Measurements from ENCODE around the gene MTAP. TPM values are rescaled to one million over a fixed set of nuclear protein-coding genes. Genes with fewer than 3 reads are reported as not detected.

MTAP gene
- total RNA-seq, 1 donor from 2014 or later, result 90.0 TPM

DNA sequence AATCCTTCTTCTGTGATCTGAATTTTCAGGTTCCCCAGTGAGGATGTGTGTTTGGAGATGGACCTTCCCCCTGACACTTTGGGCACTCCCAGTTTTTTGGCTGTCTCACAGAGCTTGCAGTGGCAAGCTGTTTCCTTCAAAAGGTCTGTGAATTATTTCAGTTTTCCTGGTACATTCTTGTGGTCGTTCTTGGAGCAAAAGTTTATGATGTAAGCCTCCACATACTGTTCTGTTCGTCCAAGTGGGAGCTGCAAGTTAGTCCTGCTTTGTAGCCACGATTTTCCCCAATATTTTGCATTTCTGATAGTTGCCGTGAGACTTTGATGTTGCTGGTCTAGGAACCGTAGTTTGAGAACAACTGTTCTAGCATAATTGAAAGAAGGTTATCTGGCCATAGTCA is 88.3 kb downstream of the MTAP start:
- H3K4me3 Mint-ChIP-seq, result no peak overlapping the region
- TF ChIP-seq, protein P1, sequence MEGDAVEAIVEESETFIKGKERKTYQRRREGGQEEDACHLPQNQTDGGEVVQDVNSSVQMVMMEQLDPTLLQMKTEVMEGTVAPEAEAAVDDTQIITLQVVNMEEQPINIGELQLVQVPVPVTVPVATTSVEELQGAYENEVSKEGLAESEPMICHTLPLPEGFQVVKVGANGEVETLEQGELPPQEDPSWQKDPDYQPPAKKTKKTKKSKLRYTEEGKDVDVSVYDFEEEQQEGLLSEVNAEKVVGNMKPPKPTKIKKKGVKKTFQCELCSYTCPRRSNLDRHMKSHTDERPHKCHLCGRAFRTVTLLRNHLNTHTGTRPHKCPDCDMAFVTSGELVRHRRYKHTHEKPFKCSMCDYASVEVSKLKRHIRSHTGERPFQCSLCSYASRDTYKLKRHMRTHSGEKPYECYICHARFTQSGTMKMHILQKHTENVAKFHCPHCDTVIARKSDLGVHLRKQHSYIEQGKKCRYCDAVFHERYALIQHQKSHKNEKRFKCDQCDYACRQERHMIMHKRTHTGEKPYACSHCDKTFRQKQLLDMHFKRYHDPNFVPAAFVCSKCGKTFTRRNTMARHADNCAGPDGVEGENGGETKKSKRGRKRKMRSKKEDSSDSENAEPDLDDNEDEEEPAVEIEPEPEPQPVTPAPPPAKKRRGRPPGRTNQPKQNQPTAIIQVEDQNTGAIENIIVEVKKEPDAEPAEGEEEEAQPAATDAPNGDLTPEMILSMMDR (IDR thresholded peaks at IDR 0.05; ENCODE audit: unreplicated experiment), result no peak
- H3K27me3 Mint-ChIP-seq (ENCODE audit: low read depth), result no peaks in the 10 kb centered on the region
- no peaks in the 10 kb centered on the region for H3K4me1 Mint-ChIP-seq
- peaks cover 88% of the 10 kb centered on the region for H3K36me3 Mint-ChIP-seq
- peaks cover 86% of the 10 kb centered on the region for H3K9me3 Mint-ChIP-seq
- DNase-seq (ENCODE audit: low spot score in 2 of 2, unreplicated experiment in 2 of 2), result no peak
- no peak overlapping the region for H3K27ac Mint-ChIP-seq

DNA sequence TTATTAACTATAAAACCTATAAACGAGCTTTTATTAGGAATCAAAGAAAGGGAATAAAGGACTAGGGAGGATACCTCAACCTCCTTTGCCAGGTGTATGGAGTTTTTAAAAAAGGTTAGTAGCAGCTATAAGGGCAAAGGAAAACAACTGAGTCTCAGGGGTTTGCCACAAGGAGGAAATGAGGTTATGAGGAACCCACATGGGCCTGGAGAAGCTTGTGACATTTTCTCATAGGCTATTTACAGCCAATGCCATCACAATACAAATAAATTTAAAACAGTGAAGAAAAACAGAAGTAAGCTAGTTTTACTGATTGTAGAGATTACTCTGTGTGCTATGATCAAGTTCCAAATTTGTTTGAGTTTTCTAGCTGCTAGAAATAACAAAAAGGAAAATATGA is 99.1 kb downstream of the MTAP start:
- H3K27ac Mint-ChIP-seq, result no peak overlapping the region
- TF ChIP-seq, protein P1 (IDR thresholded peaks at IDR 0.05; ENCODE audit: unreplicated experiment), result no peak
- no peak for DNase-seq (ENCODE audit: low spot score in 2 of 2, unreplicated experiment in 2 of 2)
- H3K4me1 Mint-ChIP-seq, result no peaks in the 10 kb centered on the region
- no peak overlapping the region for H3K4me3 Mint-ChIP-seq
- H3K36me3 Mint-ChIP-seq, result peaks cover 37% of the 10 kb centered on the region
- no peaks in the 10 kb centered on the region for H3K27me3 Mint-ChIP-seq (ENCODE audit: low read depth)
- H3K9me3 Mint-ChIP-seq, result peaks cover 71% of the 10 kb centered on the region

DNA sequence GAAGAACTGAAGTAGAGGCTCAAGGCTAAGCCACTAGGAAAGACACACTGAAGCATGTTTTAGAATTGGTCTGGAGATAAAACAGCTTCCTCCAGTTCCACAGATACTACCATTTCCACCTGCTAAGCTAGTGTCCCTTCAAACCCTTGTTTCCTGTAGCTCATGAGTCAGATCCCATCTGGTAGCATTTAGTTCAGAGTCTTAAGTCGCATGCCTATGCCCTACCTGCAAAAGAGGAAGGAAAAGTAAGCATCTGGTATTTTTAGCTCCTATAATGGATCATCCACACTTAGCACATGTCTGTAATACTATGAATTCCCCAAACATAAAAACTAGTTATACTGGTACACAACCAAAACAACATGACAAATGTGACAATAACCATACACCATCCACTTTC is 99.7 kb downstream of the MTAP start:
- Mint-ChIP-seq H3K36me3 (peaks cover 36% of the 10 kb centered on the region), H3K27me3 (ENCODE audit: low read depth) (no peaks in the 10 kb centered on the region), H3K27ac (no peak overlapping the region), H3K4me1 (no peaks in the 10 kb centered on the region), H3K4me3 (no peak overlapping the region), H3K9me3 (peaks cover 69% of the 10 kb centered on the region)
- no peak for DNase-seq (ENCODE audit: low spot score in 2 of 2, unreplicated experiment in 2 of 2)
- TF ChIP-seq, protein P1 (IDR thresholded peaks at IDR 0.05; ENCODE audit: unreplicated experiment), result no peak

DNA sequence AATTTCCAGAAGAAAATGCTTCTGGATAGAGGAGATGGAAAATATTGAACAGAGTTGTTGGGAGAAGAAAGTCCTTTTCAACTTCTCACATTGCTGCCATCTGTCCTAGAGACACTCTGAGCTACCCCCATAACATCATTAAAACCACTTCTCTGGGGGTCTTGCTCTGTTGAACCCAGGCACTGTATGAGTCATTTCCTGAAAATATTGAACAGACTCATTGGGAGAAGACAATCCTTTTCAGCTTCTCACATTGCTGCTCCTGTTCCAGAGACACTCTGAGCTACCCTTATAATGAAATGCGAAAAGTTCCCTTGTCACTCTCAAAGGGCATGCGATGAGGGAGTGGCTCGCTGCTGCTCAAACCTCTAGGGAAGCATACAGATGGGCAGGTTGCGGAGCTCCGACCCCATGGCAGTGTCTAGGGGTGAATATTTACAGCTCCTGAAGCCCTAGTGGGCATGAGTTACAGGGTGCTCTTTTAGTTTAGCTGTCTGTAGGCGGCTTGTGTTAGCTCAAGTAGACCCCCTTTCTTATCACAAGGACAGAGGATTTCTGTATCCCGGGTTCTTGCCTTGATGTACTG is 101.0 kb downstream of the MTAP start:
- H3K27me3 Mint-ChIP-seq (ENCODE audit: low read depth), result no peaks in the 10 kb centered on the region
- H3K4me3 Mint-ChIP-seq, result no peak overlapping the region
- no peak for DNase-seq (ENCODE audit: low spot score in 2 of 2, unreplicated experiment in 2 of 2)
- H3K9me3 Mint-ChIP-seq, result peaks cover 71% of the 10 kb centered on the region
- H3K27ac Mint-ChIP-seq, result no peak overlapping the region
- TF ChIP-seq, protein P1 (IDR thresholded peaks at IDR 0.05; ENCODE audit: unreplicated experiment), result no peak
- peaks cover 39% of the 10 kb centered on the region for H3K36me3 Mint-ChIP-seq
- H3K4me1 Mint-ChIP-seq, result no peaks in the 10 kb centered on the region

DNA sequence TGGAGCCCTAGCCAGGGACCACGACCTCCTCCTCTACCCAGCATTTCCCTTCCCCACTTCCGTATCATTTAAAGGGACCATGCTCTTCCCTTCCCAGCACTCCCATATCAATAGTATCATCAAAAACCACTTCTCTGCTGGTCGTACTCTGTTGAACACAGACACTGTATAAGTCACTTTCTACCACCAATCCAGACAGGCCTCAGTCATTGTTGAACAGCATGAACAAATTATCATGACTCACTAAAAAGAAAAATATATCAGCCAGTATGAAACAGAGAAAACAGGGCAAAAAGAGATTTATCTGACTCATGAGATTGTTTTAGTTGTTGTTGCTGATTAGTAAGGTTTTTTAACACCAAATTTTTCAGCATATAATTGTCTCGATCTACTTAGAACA is 101.9 kb downstream of the MTAP start:
- no peak overlapping the region for H3K27ac Mint-ChIP-seq
- H3K4me3 Mint-ChIP-seq, result no peak overlapping the region
- H3K27me3 Mint-ChIP-seq (ENCODE audit: low read depth), result no peaks in the 10 kb centered on the region
- peaks cover 43% of the 10 kb centered on the region for H3K36me3 Mint-ChIP-seq
- H3K9me3 Mint-ChIP-seq, result peaks cover 75% of the 10 kb centered on the region
- TF ChIP-seq, protein P1 (IDR thresholded peaks at IDR 0.05; ENCODE audit: unreplicated experiment), result no peak
- H3K4me1 Mint-ChIP-seq, result no peaks in the 10 kb centered on the region
- no peak for DNase-seq (ENCODE audit: low spot score in 2 of 2, unreplicated experiment in 2 of 2)

DNA sequence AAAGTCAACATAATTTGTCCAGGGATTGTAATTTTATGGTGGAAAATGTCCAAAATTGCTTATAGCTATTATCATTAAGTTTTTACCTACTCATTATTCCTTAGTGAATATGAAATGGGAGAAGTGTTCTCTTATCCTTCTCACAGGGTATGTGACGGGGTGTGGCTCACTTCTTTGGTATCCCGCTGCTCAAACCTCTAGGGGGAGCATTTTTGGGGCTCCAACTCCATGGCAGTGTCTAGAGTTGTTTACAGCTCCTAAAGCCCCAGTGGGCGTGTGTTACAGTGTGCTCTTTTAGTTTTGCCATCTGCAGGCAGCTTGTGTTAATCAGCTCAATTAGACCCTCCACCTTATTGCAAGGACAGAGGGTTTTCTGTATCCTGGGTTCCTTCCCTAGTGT is 102.3 kb downstream of the MTAP start:
- peaks cover 47% of the 10 kb centered on the region for H3K36me3 Mint-ChIP-seq
- peaks cover 75% of the 10 kb centered on the region for H3K9me3 Mint-ChIP-seq
- H3K27me3 Mint-ChIP-seq (ENCODE audit: low read depth), result no peaks in the 10 kb centered on the region
- TF ChIP-seq, protein P1 (IDR thresholded peaks at IDR 0.05; ENCODE audit: unreplicated experiment), result no peak
- H3K4me3 Mint-ChIP-seq, result no peak overlapping the region
- DNase-seq (ENCODE audit: low spot score in 2 of 2, unreplicated experiment in 2 of 2), result no peak
- H3K27ac Mint-ChIP-seq, result no peak overlapping the region
- no peaks in the 10 kb centered on the region for H3K4me1 Mint-ChIP-seq

Data from mesothelial cell of epicardium (in vitro differentiated cells).